Stomach (tissue), 9 donors: ENCODE measurements around the gene DLD. TPM values are rescaled to one million over a fixed set of nuclear protein-coding genes. Genes with fewer than 3 reads are reported as not detected.

Experiments used
- DNase-seq, 2 donors: peaks; one replicate each; pipeline versions ENCODE4 v3.0.0 to v3.0.0-alpha.2; 2013 to 2019
- H3K27ac ChIP-seq, 5 donors: fragments of 200-600 bp in 4 of 5; sonication (generic) in 4 of 5; one replicate each; pipeline ENCODE4 v1.5.1; 2013 to 2019; ENCODE audit warnings: mild to moderate bottlenecking in 1 of 5, moderate library complexity in 1 of 5
- H3K27me3 ChIP-seq, 3 donors: fragments of 200-600 bp; sonication (generic); one replicate each; pipeline ENCODE4 v1.5.1; 2017 to 2019; ENCODE audit warnings: mixed run types in 1 of 3
- H3K36me3 ChIP-seq, 4 donors: fragments of 200-600 bp; sonication (generic); 1 replicate in 3 of 4; 2 replicates in 1 of 4; pipeline ENCODE4 v1.5.1; 2016 to 2019
- H3K4me1 ChIP-seq, 4 donors: fragments of 200-600 bp; sonication (generic); one replicate each; pipeline ENCODE4 v1.5.1; 2016 to 2019
- H3K4me3 ChIP-seq, 4 donors: fragments of 200-600 bp; sonication (generic) in 3 of 4; one replicate each; pipeline ENCODE4 v1.5.1; 2016 to 2019; ENCODE audit warnings: mild to moderate bottlenecking in 1 of 4
- H3K9me3 ChIP-seq, 4 donors: fragments of 200-600 bp; sonication (generic); one replicate each; pipeline ENCODE4 v1.5.1; 2016 to 2019
- EP300 ChIP-seq: sonication (generic); formaldehyde crosslinking; IDR thresholded peaks from one replicate; pipeline ENCODE4 v1.6.1; 2017; ENCODE audit warnings: antibody characterized with exemption
- POLR2A ChIP-seq, 4 donors: fragments of 450-650 bp; IDR thresholded peaks; one replicate each; pipeline ENCODE4 v1.6.1; 2016; ENCODE audit warnings: antibody characterized with exemption in 4 of 4, control low read depth in 2 of 4, mild to moderate bottlenecking in 1 of 4, moderate library complexity in 1 of 4
- POLR2AphosphoS5 ChIP-seq, 3 donors: sonication (generic); formaldehyde crosslinking; IDR thresholded peaks; one replicate each; pipeline ENCODE4 v1.6.1; 2016; ENCODE audit warnings: antibody characterized with exemption in 3 of 3
- WGBS, 5 donors: extraction: QIAGEN DNeasy Blood & Tissue Kit in 3 of 5; methylation state at CpG; one replicate each; pipeline versions ENCODE4 v1.1.5 to v1.1.7; 2013 to 2018; 5-methylcytosine and 5-hydroxymethylcytosine counted together
- intact Hi-C: fragments of 100-400 bp; cut with DNase I; formaldehyde crosslinking; loops from one replicate; pipeline ENCODE4 v1.15.1; 2023; ENCODE audit warnings: low total_unique reads
- polyA plus RNA-seq, 3 donors: library from polyadenylated mRNA; stranded (reverse); fragments of 200-250 nt; gene quantifications; one replicate each; pipeline ENCODE4 v1.2.3, GENCODE V29; 2013
- total RNA-seq, 5 donors: library from RNA; depleted of rRNA; stranded (reverse); fragments of >200 nt; gene quantifications; one replicate each; pipeline versions ENCODE4 v1.1.0 to v1.2.3, GENCODE V29; 2014 to 2016
- TF ChIP-seq, protein P1 (sequence below), 7 experiments: fragments of 450-650 bp in 4 of 7; fragments of 200-600 bp in 3 of 7; sonication (generic) in 3 of 7; IDR thresholded peaks; one replicate each; pipeline ENCODE4 v1.5.1; 2016 to 2019; ENCODE audit warnings: antibody characterized with exemption in 7 of 7, control low read depth in 2 of 7, mild to moderate bottlenecking in 1 of 7
- donor health status: healthy with polysubstance abuse.
- donor health status: Bipolar disorder and iron deficiency.
- donor health status: healthy.

DLD gene
- total and polyA plus RNA-seq, 8 donors = 24.6 to 173 (median 88.2) TPM

DNA sequence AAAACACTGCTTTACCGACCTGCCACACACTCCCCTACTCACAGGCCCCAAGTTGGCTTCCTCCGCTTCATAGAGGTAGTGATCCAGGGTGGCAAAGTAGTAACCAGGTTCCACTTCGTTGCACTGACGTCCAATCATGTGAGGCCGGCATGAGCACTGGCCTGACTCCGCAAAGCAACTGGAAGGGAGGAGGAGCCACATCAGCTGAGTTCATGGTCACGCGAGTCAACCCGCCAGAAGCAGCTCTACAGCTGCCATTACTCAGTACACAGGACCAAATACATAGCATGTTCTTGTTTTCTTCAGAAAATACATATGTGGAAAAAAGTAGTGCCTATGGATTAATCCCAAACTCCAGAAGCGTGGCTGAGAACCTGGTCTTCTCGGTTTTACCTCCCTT lies 73.5 kb downstream of the DLD start:
- no peaks in the 10 kb centered on the region for H3K9me3 ChIP-seq
- intact Hi-C loops = no loop called here
- H3K4me3 ChIP-seq = no peak overlapping the region
- H3K27ac ChIP-seq = no peak overlapping the region
- H3K4me1 ChIP-seq = peaks cover 12 to 40% (median 22%) of the 10 kb centered on the region in 4 donors
- TF ChIP-seq, protein P1, sequence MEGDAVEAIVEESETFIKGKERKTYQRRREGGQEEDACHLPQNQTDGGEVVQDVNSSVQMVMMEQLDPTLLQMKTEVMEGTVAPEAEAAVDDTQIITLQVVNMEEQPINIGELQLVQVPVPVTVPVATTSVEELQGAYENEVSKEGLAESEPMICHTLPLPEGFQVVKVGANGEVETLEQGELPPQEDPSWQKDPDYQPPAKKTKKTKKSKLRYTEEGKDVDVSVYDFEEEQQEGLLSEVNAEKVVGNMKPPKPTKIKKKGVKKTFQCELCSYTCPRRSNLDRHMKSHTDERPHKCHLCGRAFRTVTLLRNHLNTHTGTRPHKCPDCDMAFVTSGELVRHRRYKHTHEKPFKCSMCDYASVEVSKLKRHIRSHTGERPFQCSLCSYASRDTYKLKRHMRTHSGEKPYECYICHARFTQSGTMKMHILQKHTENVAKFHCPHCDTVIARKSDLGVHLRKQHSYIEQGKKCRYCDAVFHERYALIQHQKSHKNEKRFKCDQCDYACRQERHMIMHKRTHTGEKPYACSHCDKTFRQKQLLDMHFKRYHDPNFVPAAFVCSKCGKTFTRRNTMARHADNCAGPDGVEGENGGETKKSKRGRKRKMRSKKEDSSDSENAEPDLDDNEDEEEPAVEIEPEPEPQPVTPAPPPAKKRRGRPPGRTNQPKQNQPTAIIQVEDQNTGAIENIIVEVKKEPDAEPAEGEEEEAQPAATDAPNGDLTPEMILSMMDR (IDR thresholded peaks at IDR 0.05) = no peak
- TF ChIP-seq POLR2AphosphoS5 (IDR thresholded peaks at IDR 0.05) = no peak
- TF ChIP-seq EP300 = no peak
- no peak for TF ChIP-seq POLR2A (IDR thresholded peaks at IDR 0.05)
- H3K27me3 ChIP-seq = no peaks in the 10 kb centered on the region
- H3K36me3 ChIP-seq = peaks cover 15 to 72% (median 67%) of the 10 kb centered on the region in 4 donors
- 95 to 97% (median 97%) methylated on average over 11 of the region's 11 CpGs for WGBS, 5 donors
- DNase-seq = no peak

DNA sequence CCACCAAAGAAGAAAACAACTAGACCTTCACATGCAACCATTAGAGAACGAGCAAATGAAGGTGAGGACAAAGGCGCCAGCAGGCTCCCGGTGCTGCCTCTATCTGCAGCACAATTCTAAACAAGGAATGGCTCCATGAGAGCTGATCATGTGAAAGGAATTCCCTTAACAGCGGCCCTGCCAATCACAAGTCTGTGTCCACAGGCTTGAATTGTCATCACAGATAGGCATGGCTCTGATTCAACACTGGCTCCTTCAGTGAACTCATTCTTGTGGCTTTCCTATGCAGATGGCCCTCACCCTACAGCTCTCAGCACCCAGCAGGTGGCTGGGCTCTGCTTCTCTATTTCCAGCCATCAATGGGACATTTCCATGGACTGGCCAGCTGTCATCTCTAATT lies 75.7 kb downstream of the DLD start:
- no peak overlapping the region for H3K4me3 ChIP-seq
- peaks cover 14 to 58% (median 45%) of the 10 kb centered on the region in 4 donors for H3K36me3 ChIP-seq
- 60 to 88% (median 74%) methylated on average over 4 of the region's 4 CpGs for WGBS, 5 donors
- no peaks in the 10 kb centered on the region for H3K9me3 ChIP-seq
- TF ChIP-seq POLR2A (IDR thresholded peaks at IDR 0.05) (no peak), POLR2AphosphoS5 (IDR thresholded peaks at IDR 0.05) (no peak), EP300 (no peak)
- TF ChIP-seq, protein P1 (IDR thresholded peaks at IDR 0.05) = no peak
- peaks cover 12 to 47% (median 18%) of the 10 kb centered on the region in 4 donors for H3K4me1 ChIP-seq
- intact Hi-C loops = no loop called here
- no peak for DNase-seq
- no peaks in the 10 kb centered on the region for H3K27me3 ChIP-seq
- H3K27ac ChIP-seq = peak overlapping the region in 4 of 5 donors; percentile 10 to 49 (median 20)

DNA sequence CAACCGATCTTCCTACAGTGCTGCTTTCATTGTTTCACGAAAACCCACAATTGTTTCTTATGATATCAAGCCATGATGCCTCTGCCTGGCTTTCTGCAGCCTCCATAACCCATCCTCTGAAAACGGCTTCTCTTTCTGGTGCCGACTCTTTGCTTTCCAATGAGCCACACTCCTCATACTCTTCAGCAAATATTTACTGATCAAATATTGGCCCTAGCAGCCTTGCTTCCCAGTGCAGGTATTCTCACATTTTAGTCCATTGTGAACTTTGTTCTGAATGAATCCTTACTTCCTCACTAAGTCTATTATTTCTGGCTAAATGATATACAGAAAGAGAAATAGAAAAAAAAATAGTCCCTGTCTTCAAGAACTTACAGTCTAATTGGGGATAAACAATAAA lies 76.4 kb downstream of the DLD start:
- peak overlapping the region in 1 of 5 donors; percentile 49 for H3K27ac ChIP-seq
- no peak for TF ChIP-seq POLR2A (IDR thresholded peaks at IDR 0.05)
- H3K36me3 ChIP-seq = peaks cover 10 to 51% (median 38%) of the 10 kb centered on the region in 4 donors
- no peak for DNase-seq
- peaks cover 12 to 47% (median 20%) of the 10 kb centered on the region in 4 donors for H3K4me1 ChIP-seq
- intact Hi-C loops = no loop called here
- 26 to 56% (median 41%) methylated on average over 4 of the region's 4 CpGs for WGBS, 5 donors
- H3K9me3 ChIP-seq = no peaks in the 10 kb centered on the region
- no peaks in the 10 kb centered on the region for H3K27me3 ChIP-seq
- H3K4me3 ChIP-seq = no peak overlapping the region

DNA sequence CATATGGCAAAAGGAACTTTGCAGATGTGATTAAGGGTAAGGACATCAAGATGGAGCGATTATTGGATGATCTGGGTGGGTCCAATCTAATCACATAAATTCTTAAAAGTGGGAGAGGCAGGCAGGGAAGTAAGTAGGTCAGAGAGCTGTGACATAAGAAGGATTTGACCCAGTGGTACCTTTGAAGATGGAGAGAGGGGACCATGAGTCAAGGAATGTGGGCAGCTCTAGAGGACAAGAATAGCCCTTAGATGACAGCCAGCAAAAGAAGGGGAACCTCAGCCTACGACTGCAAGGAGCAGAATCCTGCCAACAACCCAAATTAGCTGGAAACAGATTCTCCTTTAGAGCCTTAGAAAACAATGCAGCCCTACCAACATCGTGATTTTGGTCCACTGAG lies 77.5 kb downstream of the DLD start:
- intact Hi-C loops = no loop called here
- Histone ChIP-seq H3K9me3 (no peaks in the 10 kb centered on the region), H3K4me1 (peaks cover 12 to 57% (median 25%) of the 10 kb centered on the region in 4 donors), H3K27me3 (no peaks in the 10 kb centered on the region), H3K4me3 (no peak overlapping the region), H3K27ac (peak overlapping the region in 2 of 5 donors; percentile 10 to 22), H3K36me3 (peaks cover 6 to 47% (median 34%) of the 10 kb centered on the region in 4 donors)
- TF ChIP-seq EP300 (no peak), POLR2A (IDR thresholded peaks at IDR 0.05) (no peak), POLR2AphosphoS5 (IDR thresholded peaks at IDR 0.05) (no peak)
- TF ChIP-seq, protein P1 (IDR thresholded peaks at IDR 0.05) = no peak
- DNase-seq = no peak
- 76 to 89% (median 86%) methylated on average over 3 of the region's 3 CpGs for WGBS, 5 donors

DNA sequence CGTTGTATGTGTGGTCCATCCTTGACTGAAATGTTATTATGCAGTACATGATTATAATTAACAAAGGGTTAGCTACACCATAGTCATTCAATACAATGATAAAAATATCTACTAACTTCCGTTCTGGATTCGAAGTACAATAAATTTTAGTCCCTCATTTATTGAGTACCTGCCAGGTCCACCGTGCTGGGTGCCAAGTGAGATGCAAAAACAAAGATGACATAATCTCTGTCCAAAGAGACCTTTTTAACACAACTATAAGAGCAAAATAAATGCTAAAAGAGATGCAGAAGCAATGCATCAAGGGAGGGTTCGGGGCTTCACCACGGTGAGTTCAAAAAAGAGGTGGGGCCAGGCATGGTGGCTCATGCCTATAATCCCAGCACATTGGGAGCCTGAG lies 78.9 kb downstream of the DLD start:
- Histone ChIP-seq H3K4me1 (peaks cover 12 to 61% (median 26%) of the 10 kb centered on the region in 4 donors), H3K36me3 (peaks cover 0 to 47% (median 31%) of the 10 kb centered on the region in 4 donors), H3K4me3 (no peak overlapping the region), H3K27me3 (no peaks in the 10 kb centered on the region), H3K27ac (peak overlapping the region in 3 of 5 donors; percentile 44 to 83 (median 76)), H3K9me3 (no peaks in the 10 kb centered on the region)
- 63 to 70% (median 68%) methylated on average over 6 of the region's 6 CpGs for WGBS, 5 donors
- intact Hi-C loops = no loop called here
- TF ChIP-seq POLR2A (IDR thresholded peaks at IDR 0.05) (no peak), POLR2AphosphoS5 (IDR thresholded peaks at IDR 0.05) (no peak), EP300 (no peak)
- TF ChIP-seq, protein P1 (IDR thresholded peaks at IDR 0.05) = no peak
- no peak for DNase-seq
